CD4-positive, alpha-beta T cell treated with Interleukin-17A for 1 hour (primary cell): ENCODE results near the gene GALNS.

ENCODE experiments used
- DNase-seq: peaks from one replicate; pipeline ENCODE4 v3.0.0-alpha.2; 2020

Gene GALNS

DNA sequence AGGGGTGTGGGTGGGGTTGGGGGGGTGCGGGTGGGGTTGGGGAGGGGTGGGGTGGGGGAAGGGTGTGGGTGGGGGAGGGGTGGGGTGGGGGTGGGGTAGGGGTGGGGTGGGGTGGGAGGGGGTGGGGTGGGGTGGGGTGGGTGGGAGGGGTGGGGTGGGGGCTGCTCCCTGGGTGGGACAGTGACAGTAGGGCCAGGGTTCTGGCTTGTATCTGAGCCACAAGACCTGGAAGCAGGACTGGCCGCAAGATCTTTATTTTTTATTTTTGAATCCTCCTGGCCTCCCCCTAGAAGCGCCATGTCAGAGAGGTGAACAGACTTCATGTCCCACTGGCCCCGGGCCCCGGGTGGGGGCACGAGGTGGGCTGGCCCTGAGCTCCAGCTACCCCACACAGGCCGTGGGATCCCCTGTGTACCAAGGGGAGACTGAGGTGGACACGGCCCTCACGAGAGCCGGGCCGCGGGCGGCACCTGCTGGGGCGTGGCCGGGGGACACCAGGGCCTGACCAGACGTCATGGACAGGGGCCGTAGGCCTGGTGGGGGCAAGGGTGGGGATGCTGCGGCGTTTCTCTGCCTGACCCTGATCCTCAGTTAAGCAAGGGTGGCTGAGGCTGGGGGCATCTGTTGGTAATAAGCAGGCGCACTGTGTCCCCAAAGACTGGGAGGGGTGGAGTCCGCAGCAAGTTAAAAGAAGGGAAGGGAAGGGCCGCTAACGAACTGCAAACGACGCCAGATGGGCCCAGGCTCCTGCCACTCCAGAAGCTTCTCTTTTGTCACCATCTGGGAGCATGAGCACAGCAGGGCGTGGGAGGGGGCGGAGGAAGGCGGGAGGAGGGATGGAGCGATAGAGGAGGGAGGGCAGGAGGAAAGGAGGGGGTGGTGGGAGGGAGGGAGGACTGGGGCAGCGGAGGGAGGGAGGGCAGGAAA lies 32.0 kb upstream of the GALNS start:
- DNase-seq, result no peak

DNA sequence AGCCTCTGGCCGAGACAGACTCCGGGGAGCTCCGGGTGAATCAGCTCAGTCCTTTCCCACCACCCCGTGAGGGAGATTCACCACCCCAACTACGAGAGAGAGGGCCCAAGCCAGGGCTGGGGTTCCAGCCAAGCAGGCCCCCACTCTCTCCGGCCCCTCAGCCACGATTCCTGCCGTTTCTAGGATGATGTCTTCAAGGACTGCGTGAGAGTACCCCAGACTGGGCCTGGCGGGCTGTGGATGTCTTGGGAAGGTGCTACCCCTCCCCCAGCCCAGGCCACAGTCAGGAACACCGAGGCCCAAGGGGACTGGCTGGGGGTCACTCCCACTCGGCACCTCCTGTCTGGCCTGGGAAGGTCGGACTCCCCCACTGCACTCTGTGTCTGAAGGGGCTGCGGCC lies 31.3 kb upstream of the GALNS start:
- no peak for DNase-seq

DNA sequence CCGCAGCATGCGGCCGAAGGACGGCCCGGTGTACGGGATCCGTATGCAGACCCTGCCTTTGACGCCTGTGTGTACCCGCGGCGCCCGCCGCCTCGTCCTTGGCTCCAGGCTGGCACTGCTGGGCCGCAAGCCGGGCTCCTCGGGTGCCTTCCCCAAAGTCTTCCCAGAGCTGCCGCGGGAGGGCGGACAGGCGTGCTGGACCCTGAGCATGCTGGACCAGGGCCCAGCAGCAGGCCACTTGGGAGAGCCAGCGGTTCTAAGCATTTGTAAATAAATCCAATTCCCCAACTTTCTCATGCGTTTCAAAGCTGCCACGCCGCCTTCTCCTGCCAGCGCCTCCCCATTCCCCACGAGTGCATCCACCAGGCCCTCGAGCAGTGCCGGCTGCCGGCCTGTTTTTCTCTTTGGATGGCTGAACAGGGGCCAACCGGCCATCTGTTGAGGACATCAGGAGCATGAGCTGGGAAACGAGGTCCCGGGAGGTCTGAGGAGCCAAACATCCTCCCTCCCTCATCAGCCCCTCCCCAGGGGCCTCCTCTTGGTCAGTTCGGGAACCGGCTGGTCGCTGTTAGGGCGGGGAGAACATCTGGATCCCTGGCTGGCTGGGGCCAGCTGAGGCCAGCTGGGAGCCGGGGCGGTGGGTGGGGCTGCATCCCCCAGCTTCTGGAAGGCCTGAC lies 30.2 kb upstream of the GALNS start:
- no peak for DNase-seq

DNA sequence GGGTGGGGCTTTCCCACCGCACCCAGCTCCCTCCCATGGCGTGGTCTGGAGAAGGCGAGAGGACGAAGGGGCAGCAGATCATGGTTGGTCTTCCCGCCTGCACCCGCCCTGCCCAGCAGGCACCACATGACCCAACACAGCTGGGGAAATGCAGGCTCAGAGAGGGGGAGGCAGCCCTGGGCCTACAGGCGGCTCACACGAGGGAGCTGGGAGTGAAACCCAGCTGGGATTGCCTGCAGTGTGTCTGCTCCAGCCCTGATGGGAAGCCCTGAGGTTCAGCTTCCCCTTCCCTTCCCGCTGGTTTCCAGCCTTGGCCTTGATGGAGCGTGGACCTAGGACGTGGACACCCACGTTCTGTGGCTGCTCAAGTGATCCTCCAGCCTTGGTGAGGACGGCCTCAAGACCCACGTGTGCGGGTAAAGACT lies 29.7 kb upstream of the GALNS start:
- DNase-seq, result no peak

DNA sequence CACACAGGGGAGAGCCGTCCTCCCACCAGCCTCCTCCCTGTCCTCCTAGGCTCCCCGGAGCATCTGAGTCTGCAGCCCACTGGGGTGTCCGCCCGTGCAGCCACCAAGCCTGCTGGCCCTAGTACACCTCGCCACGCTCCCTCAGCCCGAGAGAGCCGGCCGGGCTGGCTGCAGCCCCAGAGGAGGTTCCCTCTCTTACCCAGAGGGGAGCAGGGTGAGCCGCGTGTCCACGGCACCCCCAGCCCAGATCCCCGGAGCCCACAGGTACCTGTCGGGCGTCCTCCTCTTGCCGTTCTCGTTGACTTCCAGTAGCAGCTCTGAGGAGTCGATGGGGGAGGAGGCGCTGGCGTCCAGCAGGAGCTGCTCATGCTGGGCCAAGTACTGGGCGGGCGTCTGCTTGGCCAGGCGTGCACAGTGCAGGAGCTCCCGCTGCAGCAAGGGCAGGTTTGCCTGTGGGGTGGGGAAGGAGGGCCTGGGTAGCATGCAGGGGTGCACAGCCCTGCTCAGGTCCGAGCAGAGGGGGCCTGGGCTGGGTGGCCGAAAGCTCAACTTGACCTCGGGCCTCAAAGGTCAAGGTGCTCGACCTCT lies 29.0 kb upstream of the GALNS start:
- DNase-seq, result no peak

DNA sequence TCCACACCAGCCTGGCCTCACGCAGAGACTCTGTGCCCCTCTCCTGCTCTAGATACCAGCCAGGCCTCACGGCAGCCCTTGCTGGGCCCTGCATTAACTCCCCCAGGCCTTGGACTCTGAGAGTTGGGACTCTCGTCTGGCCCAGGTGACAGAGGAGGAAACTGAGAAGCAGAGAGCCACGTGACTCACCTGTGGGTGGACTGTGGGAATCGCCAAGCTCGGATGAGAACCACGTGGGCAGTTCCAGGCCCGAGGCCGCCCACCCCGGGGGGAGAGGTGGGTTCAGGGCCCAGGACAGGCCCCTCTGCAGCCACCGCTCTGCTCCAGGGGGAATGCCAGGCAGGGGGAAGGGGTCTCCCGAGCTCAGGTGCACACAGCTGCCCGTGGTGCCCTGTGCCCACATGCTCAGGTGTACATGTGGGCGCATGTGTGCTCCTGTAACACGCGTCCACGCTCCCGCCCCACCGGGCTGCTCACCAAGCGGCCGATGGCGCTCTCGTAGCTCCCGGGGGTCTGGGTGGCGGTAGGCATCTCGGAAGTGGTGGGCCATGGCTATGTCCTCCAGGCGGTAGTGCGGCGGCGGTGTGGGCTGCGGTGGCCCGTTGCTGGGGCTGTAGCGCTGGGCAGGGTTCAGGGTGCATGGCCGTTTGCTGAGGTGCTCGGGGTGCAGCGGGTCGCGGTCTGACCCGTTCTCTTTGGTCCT lies 28.0 kb upstream of the GALNS start:
- DNase-seq, result no peak

DNA sequence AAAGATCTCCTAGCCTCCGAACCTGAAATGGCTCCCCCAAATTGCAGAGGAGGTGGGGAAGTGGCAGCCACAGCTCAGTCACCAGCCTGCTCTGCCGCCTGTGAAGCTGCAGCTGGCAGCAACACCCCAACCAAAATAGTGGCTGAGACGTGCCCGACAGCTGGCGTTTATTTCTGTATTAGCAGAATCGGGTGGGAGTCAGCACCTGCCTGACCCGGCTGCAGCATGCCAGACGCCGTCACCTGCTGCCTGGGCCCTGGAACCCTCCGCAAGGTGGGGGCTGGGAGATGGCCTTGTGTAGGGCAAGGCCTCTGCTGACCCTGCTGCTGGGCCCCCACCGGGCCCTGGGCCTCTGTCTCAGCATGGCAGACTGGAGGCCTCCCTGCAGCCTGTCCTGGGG lies 27.2 kb upstream of the GALNS start:
- no peak for DNase-seq

DNA sequence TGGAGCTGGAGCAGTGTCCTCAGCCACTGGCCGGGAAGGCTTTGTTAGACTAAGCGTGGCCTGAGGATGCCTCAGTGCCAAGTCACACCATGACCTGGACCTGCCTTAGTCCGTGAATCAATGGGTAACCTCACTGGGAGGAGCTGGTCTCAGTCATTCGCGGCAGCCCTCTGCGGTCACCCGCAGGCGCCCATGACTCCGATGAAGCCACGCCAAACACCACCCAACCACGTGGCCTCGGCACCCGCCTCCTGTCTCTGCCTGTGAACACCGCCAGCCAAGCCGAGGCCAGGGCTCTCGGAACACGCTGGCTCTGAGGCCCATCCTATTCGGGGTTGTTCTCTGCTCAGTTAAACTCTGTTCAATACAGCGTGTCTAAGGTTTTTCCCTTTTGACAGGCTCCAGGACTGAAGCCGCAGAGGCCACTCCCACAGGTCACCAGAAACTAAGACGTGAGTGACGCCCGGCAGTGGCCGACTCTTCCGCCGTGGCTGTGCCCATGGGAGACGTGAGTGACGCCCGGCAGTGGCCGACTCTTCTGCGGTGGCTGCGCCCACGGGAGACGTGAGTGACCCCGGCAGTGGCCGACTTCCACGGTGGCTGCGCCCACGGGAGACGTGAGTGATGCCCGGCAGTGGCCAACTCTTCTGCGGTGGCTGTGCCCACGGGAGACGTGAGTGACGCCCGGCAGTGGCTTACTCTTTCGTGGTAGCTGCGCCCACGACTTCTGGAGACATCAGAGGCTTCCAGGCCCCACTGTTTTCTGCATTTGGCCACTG lies 26.6 kb upstream of the GALNS start:
- no peak for DNase-seq

DNA sequence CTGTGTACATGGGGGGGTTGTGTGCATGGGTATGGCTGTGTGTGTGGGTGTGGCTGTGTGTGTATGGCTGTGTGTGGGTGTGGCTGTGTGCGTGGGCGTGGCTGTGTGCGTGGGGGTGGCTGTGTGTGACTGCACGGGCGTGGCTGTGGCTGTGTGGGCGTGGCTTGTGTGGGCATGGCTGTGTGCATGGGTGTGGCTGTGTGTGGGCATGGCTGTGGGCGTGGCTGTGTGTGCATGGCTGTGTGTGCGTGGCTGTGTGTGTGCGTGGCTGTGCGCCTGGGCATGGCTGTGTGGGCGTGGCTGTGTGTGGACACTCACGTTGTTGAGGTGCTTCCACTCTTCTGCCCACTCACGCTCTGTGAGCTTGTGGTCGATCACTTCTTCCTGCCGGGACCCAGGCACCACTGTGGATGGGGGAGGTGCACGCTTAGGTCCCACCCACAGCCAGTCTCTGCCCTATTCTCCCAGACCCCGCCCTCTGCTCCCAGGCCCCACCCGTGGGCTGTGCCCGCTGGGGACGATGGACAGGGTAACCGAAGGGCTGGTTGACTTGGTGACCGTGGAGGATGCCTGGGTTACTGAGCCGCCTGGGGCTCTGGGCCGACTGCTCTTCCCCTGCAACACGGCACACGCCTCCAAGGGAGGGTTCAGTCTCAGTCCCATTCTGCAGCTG lies 25.7 kb upstream of the GALNS start:
- peak; percentile 22 for DNase-seq

DNA sequence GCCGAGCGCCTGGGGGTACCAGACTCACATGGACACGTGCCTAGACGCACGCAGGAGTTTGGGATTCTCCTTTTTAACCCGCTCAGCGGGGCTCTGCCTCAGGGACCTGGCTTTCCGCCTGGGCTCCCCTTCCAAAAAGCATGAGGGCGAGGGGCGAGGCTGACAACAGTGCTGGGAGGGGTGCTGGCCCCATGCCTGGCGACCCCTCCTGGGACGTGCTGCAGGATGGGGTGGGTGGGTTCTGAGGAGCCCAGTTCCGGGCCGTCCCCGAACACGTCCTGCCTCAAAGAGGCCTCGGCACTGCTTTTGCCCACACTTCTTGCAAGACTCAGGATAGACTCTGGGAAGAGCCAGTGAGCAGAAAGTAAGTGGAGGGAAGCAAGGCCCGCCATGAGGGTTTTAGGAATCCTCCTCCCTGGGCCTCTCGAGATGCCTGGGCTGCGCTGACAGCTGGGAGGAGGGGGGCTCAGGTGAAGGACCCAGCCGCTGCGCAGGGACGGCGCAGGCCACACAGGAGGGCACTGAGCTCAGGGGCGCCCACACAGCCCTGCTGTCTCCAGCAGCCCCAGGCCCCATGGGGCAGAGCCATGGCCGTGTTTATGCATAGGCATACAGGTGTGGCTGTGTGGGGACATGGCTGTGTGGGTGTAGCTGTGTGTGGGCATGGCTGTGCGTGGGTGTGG lies 25.1 kb upstream of the GALNS start:
- no peak for DNase-seq

DNA sequence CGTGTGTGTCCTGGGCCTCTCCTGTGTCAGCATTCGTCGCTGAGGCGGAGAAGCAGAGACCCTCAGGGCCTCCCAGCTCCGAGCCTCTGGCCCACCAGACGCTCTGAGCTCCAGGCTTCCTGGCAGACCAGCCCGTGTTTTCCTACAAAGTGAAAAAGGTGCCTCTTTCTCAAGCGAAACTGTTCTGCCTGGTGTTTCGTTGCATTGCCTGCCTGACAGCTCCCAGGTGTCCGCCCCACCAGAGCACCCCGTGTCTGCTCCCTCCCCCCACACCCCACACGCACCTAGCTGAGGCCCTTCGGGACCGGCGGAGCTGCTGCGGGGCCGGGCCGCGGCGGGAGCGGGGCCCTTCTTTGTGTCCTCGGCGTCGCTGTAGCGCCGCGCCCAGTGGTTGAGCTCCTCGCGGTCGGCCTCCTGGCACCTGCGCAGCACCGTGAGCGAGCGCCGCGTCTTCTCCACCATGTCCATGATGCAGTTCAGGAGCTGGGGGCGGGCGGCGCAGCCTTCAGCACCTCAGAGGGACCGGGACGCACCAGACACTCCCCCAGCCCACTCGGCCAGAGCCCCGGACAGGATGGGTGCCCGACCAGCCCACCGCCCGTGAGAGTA lies 24.4 kb upstream of the GALNS start:
- no peak for DNase-seq

DNA sequence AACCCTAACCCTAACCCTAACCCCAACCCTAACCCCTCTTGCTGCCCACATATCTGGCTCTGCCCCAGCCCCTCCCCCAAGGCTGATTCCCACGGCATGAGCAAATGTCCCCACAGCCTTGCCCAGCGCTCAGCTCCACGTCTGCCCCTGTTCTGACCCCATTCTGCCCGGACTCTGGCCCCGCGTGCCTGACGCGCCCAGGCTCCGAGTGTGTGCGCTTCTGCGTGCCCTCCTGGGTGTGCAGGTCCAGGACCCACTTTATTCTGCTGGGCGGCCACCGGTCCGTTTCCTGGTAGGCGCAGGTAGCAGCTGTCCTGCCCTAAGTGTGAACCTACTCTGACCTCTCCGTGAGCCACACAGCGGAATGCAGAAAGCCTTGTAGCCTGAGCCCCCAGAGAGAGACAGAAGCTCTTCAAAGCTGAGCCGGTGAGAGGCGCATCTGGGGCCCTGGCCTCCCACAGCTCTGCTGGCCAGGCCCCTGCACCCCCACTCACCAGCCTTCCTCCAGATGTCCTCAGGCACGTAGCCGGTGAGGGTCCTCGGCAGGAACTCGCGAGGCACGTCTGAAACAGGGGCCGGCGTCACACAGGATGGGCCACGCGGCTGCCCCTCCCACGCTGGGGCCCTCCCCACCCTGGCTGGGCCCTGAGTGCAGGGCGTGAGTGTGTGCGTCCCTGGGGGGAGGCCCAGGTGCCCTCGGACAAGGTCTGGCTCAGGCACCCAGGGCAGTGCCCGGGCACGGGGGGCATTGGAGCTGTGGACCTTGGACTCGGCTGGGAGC lies 23.7 kb upstream of the GALNS start:
- no peak for DNase-seq

DNA sequence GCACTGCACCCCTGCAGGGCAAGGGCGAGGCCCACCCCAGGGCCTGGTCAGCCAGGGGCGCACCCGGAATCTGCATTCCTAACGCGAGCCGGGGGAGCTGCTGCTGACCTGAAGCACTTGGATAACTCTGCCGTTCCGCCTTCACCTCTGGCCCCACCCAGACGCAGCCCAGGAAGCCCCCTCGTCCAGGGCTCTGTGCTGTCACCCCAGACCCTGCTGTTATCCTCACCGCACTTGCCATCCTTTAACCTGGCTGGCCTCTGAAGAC lies 23.0 kb upstream of the GALNS start:
- DNase-seq, result no peak

DNA sequence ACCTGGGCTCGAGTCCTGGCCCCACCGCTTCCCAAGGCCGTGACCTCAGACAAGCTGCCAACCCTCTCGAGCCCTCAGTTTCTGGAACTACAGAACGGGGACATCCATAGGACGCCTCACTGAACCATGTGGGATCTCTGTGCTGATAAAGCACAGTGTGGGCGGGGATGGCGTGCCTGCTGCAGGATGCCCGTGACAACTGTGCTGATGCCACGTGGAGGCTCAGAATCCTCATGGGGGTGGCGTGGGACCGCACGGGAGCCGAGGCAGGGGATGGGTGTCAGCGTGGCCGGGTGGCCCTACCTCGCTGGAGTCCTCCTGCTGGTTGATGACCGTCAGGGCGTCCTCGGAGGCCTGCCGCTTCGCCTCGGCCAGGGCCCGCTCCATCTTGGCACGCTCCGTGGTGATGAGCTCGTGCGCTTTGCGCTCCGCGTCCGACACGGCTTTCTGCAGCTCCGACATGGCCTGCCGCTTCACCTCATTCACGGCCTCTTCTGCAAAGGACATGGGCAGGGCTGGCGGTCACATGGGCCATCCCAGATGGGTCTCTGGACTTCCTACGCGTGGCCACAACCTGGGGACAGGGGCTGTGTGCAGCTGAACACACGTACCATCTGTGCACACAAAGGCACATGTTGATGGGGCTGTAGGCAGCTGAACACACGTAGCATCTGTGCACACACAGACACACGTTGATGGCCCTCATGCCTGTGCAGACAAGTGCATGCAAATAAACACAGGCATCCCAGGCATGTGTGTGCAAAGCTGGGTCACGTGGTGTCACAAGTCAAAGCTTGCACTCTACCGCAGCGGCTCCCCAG lies 22.4 kb upstream of the GALNS start:
- no peak for DNase-seq

DNA sequence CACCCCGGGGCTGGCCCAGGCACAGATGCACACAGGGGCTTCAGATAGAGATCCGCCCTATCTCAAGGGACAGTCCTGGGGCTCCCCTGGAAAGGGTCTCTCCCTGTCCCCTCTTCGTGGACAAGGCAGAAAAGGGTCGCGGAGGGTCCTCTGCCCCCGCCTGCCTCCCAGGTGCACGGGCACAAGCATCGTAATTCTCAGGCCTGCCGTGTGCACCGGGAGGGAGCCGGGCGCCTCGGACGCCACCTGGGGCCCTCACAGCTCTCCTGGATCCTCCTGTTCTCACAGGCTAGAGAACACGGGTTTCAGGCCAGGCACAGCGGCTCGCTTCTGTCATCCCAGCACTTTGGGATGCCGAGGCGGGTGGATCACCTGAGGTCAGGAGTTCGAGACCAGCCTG lies 21.6 kb upstream of the GALNS start:
- no peak for DNase-seq

DNA sequence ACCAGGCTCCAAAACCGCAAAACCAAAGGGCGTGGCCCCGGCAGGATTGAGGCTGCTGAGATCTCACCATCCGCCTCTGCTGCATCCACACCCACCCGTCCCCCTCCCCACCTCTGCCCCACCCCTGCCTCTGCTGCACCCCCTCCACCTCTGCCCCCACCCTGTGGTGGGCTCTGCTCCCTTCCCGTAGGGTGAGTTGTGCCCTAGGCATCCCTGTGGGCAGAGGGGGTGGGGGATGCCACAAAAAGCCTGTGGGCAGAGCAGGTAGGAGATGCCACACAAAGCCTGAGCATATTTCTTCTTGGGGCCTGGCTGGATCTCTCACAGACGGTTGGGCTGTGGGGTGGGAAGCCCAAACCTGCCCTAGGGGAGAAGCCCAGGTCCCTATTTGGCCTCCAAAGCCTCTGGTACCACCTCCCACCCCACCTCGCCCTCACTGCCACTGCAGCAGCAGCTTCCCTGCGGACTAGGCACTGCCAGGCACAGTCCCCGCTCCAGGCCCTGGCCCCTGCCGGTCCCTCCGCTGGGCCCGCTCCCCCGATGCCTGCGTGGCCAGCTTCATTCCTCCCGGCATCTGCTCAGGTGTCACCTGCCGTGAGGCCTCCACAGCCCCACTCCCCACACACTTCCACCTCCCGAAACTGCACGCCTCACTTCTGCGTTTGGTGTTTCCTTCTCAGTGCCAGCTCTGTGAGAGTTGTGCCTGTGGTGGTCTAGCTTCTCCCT lies 21.0 kb upstream of the GALNS start:
- DNase-seq, result no peak

DNA sequence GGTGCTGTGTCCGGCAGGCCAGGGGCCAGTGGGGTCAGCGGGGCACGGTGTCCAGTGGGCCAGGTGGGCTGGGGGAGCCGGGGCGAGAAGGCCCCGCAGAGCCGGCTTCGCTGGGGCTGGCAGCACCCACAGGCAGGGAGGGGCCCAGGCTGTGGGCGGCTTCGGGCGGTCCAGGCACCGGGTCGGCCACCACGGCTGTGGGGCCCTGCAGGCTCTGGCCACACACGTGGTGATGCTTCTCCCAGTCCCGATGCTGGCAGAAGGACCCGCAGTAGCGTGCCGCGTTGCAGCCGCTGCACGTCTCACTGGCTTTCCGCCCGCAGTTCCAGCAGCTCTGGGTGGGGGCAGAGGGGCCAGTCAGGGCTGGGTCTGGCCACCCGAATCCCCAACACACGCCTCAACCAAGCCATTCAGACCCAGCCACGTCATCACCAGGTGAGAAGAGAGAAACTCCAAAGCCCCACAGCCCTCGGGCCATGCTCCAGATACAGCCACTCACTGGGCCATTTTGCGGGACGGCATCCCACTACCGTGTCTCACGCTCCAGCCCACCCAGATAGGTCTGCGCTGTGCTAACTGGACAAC lies 20.3 kb upstream of the GALNS start:
- no peak for DNase-seq

DNA sequence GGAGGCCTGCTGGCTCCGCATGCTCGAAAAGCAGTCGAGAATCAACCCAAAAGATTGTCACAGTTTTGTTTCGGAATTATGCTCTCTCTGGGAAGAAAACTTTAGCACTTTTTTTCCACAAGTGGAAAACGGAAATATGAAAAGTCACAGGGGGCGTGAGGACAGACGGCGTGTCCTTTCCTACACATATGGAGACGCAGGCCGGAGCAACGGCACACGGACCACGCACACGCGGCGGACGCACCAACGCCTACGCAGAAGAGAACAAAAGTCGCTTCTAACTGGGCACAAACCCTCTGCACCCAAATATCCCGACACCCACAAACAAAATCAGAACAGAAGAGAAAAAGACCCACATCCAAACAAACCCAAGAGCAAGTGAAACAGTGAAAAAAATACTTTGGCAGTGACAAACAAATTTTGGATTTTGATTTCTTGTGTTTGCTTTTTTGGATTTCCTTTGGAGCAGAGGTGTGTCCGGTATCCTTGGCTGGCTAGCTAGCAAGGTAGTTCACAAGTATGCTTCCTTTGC lies 19.0 kb upstream of the GALNS start:
- DNase-seq, result no peak
